Stimulated activated naive CD8-positive, alpha-beta T cell treated with anti-CD3 and anti-CD28 coated beads, Interleukin-15, Interleukin-2, amounts not matched to agents 100 ng/mL and 50 ng/mL, for 24 hours (primary cell): Measurements from ENCODE around the gene RIMKLB.

Experiments
- H3K27ac Mint-ChIP-seq: one replicate; pipeline ENCODE4 v1.8.0; 2021; ENCODE audit warnings: mild to moderate bottlenecking, mixed read lengths
- H3K27me3 Mint-ChIP-seq: one replicate; pipeline ENCODE4 v1.8.0; 2021; ENCODE audit warnings: mixed read lengths
- H3K36me3 Mint-ChIP-seq: one replicate; pipeline ENCODE4 v1.8.0; 2021; ENCODE audit warnings: low read depth, mixed read lengths
- H3K4me1 Mint-ChIP-seq: one replicate; pipeline ENCODE4 v1.8.0; 2021; ENCODE audit warnings: low read depth, mixed read lengths
- H3K4me3 Mint-ChIP-seq: one replicate; pipeline ENCODE4 v1.8.0; 2021; ENCODE audit warnings: mild to moderate bottlenecking, mixed read lengths
- H3K9me3 Mint-ChIP-seq: one replicate; pipeline ENCODE4 v1.8.0; 2021; ENCODE audit warnings: mixed read lengths

RIMKLB gene

GRCh38 chr12:8697476-8698131 is at the start of gene RIMKLB:
Gene RIMKLB (plus strand): TSS chr12:8697991. CDS start chr12:8713867, 15,876 bp downstream.
- H3K27me3 Mint-ChIP-seq, result peaks cover 7% of the 10 kb centered on the region
- H3K36me3 Mint-ChIP-seq, result no peaks in the 10 kb centered on the region
- H3K4me3 Mint-ChIP-seq, result peak within 1 kb of the TSS; percentile 84
- no peaks in the 10 kb centered on the region for H3K9me3 Mint-ChIP-seq
- H3K4me1 Mint-ChIP-seq, result peaks cover 28% of the 10 kb centered on the region
- H3K27ac Mint-ChIP-seq, result peak within 1 kb of the TSS; percentile 90

- Mint-ChIP-seq H3K27ac (peak overlapping the region; percentile 73), H3K36me3 (no peaks in the 10 kb centered on the region), H3K4me3 (peak overlapping the region; percentile 38), H3K9me3 (no peaks in the 10 kb centered on the region), H3K4me1 (peaks cover 42% of the 10 kb centered on the region), H3K27me3 (peaks cover 29% of the 10 kb centered on the region)
Measured at GRCh38 chr12:8648576-8649205, 49.1 kb upstream of the RIMKLB start.

GRCh38 chr12:8655421-8655820 is 42.4 kb upstream of the RIMKLB start:
- H3K4me1 Mint-ChIP-seq, result no peaks in the 10 kb centered on the region
- no peaks in the 10 kb centered on the region for H3K36me3 Mint-ChIP-seq
- peaks cover 22% of the 10 kb centered on the region for H3K27me3 Mint-ChIP-seq
- no peak overlapping the region for H3K27ac Mint-ChIP-seq
- no peak overlapping the region for H3K4me3 Mint-ChIP-seq
- H3K9me3 Mint-ChIP-seq, result no peaks in the 10 kb centered on the region

GRCh38 chr12:8658346-8658745 is 39.4 kb upstream of the RIMKLB start:
- no peak overlapping the region for H3K27ac Mint-ChIP-seq
- H3K4me3 Mint-ChIP-seq, result no peak overlapping the region
- H3K27me3 Mint-ChIP-seq, result peaks cover 7% of the 10 kb centered on the region
- no peaks in the 10 kb centered on the region for H3K9me3 Mint-ChIP-seq
- H3K4me1 Mint-ChIP-seq, result no peaks in the 10 kb centered on the region
- no peaks in the 10 kb centered on the region for H3K36me3 Mint-ChIP-seq

GRCh38 chr12:8661016-8661415 is 36.8 kb upstream of the RIMKLB start:
- H3K9me3 Mint-ChIP-seq, result no peaks in the 10 kb centered on the region
- no peaks in the 10 kb centered on the region for H3K27me3 Mint-ChIP-seq
- H3K36me3 Mint-ChIP-seq, result no peaks in the 10 kb centered on the region
- no peak overlapping the region for H3K27ac Mint-ChIP-seq
- no peaks in the 10 kb centered on the region for H3K4me1 Mint-ChIP-seq
- H3K4me3 Mint-ChIP-seq, result no peak overlapping the region

- Mint-ChIP-seq H3K27ac (no peak overlapping the region), H3K9me3 (no peaks in the 10 kb centered on the region), H3K4me3 (no peak overlapping the region), H3K27me3 (no peaks in the 10 kb centered on the region), H3K4me1 (no peaks in the 10 kb centered on the region), H3K36me3 (no peaks in the 10 kb centered on the region)
Measured at GRCh38 chr12:8661751-8662150, 36.0 kb upstream of the RIMKLB start.

GRCh38 chr12:8662593-8662992 is 35.2 kb upstream of the RIMKLB start, which contains the start of gene MFAP5:
Gene MFAP5 (minus strand): TSS chr12:8662826. CDS start chr12:8662104, 722 bp downstream.
- Mint-ChIP-seq H3K36me3 (no peaks in the 10 kb centered on the region), H3K4me3 (no peak within 1 kb of the TSS), H3K9me3 (no peaks in the 10 kb centered on the region), H3K27ac (no peak within 1 kb of the TSS), H3K27me3 (no peaks in the 10 kb centered on the region), H3K4me1 (no peaks in the 10 kb centered on the region)

GRCh38 chr12:8664228-8664913 is 33.4 kb upstream of the RIMKLB start:
- Mint-ChIP-seq H3K4me1 (no peaks in the 10 kb centered on the region), H3K27ac (no peak overlapping the region), H3K27me3 (no peaks in the 10 kb centered on the region), H3K4me3 (no peak overlapping the region), H3K9me3 (no peaks in the 10 kb centered on the region), H3K36me3 (no peaks in the 10 kb centered on the region)

GRCh38 chr12:8665759-8666158 is 32.0 kb upstream of the RIMKLB start:
- no peaks in the 10 kb centered on the region for H3K27me3 Mint-ChIP-seq
- H3K27ac Mint-ChIP-seq, result no peak overlapping the region
- H3K4me3 Mint-ChIP-seq, result no peak overlapping the region
- H3K9me3 Mint-ChIP-seq, result no peaks in the 10 kb centered on the region
- H3K36me3 Mint-ChIP-seq, result no peaks in the 10 kb centered on the region
- H3K4me1 Mint-ChIP-seq, result no peaks in the 10 kb centered on the region

GRCh38 chr12:8667270-8667669 is 30.5 kb upstream of the RIMKLB start:
- Mint-ChIP-seq H3K9me3 (no peaks in the 10 kb centered on the region), H3K4me1 (no peaks in the 10 kb centered on the region), H3K36me3 (no peaks in the 10 kb centered on the region), H3K27me3 (no peaks in the 10 kb centered on the region), H3K27ac (no peak overlapping the region), H3K4me3 (no peak overlapping the region)

- H3K27ac Mint-ChIP-seq, result no peak overlapping the region
- no peaks in the 10 kb centered on the region for H3K36me3 Mint-ChIP-seq
- H3K9me3 Mint-ChIP-seq, result no peaks in the 10 kb centered on the region
- no peak overlapping the region for H3K4me3 Mint-ChIP-seq
- no peaks in the 10 kb centered on the region for H3K27me3 Mint-ChIP-seq
- no peaks in the 10 kb centered on the region for H3K4me1 Mint-ChIP-seq
Measured at GRCh38 chr12:8668441-8668840, 29.4 kb upstream of the RIMKLB start.

GRCh38 chr12:8672381-8672780 is 25.4 kb upstream of the RIMKLB start:
- H3K9me3 Mint-ChIP-seq, result no peaks in the 10 kb centered on the region

GRCh38 chr12:8675591-8676036 is 22.2 kb upstream of the RIMKLB start:
- no peaks in the 10 kb centered on the region for H3K36me3 Mint-ChIP-seq
- no peak overlapping the region for H3K4me3 Mint-ChIP-seq
- H3K27me3 Mint-ChIP-seq, result no peaks in the 10 kb centered on the region
- H3K27ac Mint-ChIP-seq, result peak overlapping the region; percentile 22
- H3K9me3 Mint-ChIP-seq, result no peaks in the 10 kb centered on the region
- peaks cover 8% of the 10 kb centered on the region for H3K4me1 Mint-ChIP-seq

More at GRCh38 chr12:8672381-8672780, 25.4 kb upstream of the RIMKLB start:
- H3K36me3 Mint-ChIP-seq, result no peaks in the 10 kb centered on the region
- H3K4me3 Mint-ChIP-seq, result no peak overlapping the region
- H3K27me3 Mint-ChIP-seq, result no peaks in the 10 kb centered on the region
- H3K4me1 Mint-ChIP-seq, result peaks cover 8% of the 10 kb centered on the region
- no peak overlapping the region for H3K27ac Mint-ChIP-seq

- Mint-ChIP-seq H3K4me3 (no peak overlapping the region), H3K27me3 (no peaks in the 10 kb centered on the region), H3K9me3 (no peaks in the 10 kb centered on the region), H3K4me1 (peaks cover 8% of the 10 kb centered on the region), H3K27ac (no peak overlapping the region), H3K36me3 (no peaks in the 10 kb centered on the region)
Measured at GRCh38 chr12:8676651-8677050, 21.1 kb upstream of the RIMKLB start.

- Mint-ChIP-seq H3K27ac (no peak overlapping the region), H3K4me1 (peaks cover 8% of the 10 kb centered on the region), H3K36me3 (no peaks in the 10 kb centered on the region), H3K4me3 (no peak overlapping the region), H3K27me3 (no peaks in the 10 kb centered on the region), H3K9me3 (no peaks in the 10 kb centered on the region)
Measured at GRCh38 chr12:8677362-8677761, 20.4 kb upstream of the RIMKLB start.
